GM23248 (cell line): ENCODE data around the gene CAPS2. TPM values are rescaled to one million over a fixed set of nuclear protein-coding genes. Genes with fewer than 3 reads are reported as not detected.

ENCODE experiments used
- DNase-seq: peaks from one replicate; pipeline ENCODE4 v3.0.0-alpha.2; 2015
- H2AFZ ChIP-seq: fragments of 200-600 bp; sonication (generic); 2 replicates; pipeline ENCODE4 v1.6.1; 2016; ENCODE audit warnings: antibody characterized with exemption
- H3F3A ChIP-seq: fragments of 200-600 bp; sonication (generic); 2 replicates; pipeline ENCODE4 v1.6.1; 2016; ENCODE audit warnings: mild to moderate bottlenecking, antibody characterized with exemption, mixed run types; ENCODE audit not compliant: insufficient read depth
- H3K27ac ChIP-seq: fragments of 200-600 bp; sonication (generic); 2 replicates; pipeline ENCODE4 v1.5.1; 2016; ENCODE audit warnings: mild to moderate bottlenecking
- H3K27me3 ChIP-seq: fragments of 200-600 bp; sonication (generic); replicated peaks from 2 replicates; pipeline ENCODE4 v1.6.1; 2016; ENCODE audit warnings: mild to moderate bottlenecking; ENCODE audit not compliant: insufficient read depth
- H3K36me3 ChIP-seq: fragments of 200-600 bp; sonication (generic); 2 replicates; pipeline ENCODE4 v1.6.1; 2016; ENCODE audit warnings: low read depth, mild to moderate bottlenecking
- H3K4me1 ChIP-seq: fragments of 200-600 bp; sonication (generic); 2 replicates; pipeline ENCODE4 v1.6.1; 2016; ENCODE audit warnings: mild to moderate bottlenecking; ENCODE audit not compliant: insufficient read depth
- H3K4me2 ChIP-seq: fragments of 200-600 bp; sonication (generic); one replicate; pipeline ENCODE4 v1.6.1; 2016; ENCODE audit warnings: mild to moderate bottlenecking; ENCODE audit not compliant: unreplicated experiment
- H3K4me3 ChIP-seq: fragments of 200-600 bp; sonication (generic); 2 replicates; pipeline ENCODE4 v1.5.1; 2016; ENCODE audit warnings: mild to moderate bottlenecking
- H3K79me2 ChIP-seq: fragments of 200-600 bp; sonication (generic); 2 replicates; pipeline ENCODE4 v1.6.1; 2016; ENCODE audit warnings: mild to moderate bottlenecking; ENCODE audit not compliant: insufficient read depth
- H3K9ac ChIP-seq: fragments of 200-600 bp; sonication (generic); 2 replicates; pipeline ENCODE4 v1.6.1; 2016; ENCODE audit warnings: mild to moderate bottlenecking
- H3K9me2 ChIP-seq: fragments of 200-600 bp; sonication (generic); 2 replicates; pipeline ENCODE4 v1.6.1; 2016; ENCODE audit warnings: mixed run types, mild to moderate bottlenecking, moderate library complexity; ENCODE audit not compliant: insufficient read depth
- H3K9me3 ChIP-seq: fragments of 200-600 bp; sonication (generic); one replicate; pipeline ENCODE4 v1.6.1; 2017; ENCODE audit warnings: low read depth
- H4K20me1 ChIP-seq: fragments of 200-600 bp; sonication (generic); 2 replicates; pipeline ENCODE4 v1.6.0; 2016; ENCODE audit not compliant: insufficient read depth
- EZH2 ChIP-seq: fragments of 200-600 bp; sonication (generic); IDR thresholded peaks from 2 replicates; pipeline ENCODE4 v1.6.1; 2018; ENCODE audit warnings: antibody characterized with exemption, mild to moderate bottlenecking; ENCODE audit not compliant: insufficient read depth, poor library complexity, severe bottlenecking
- EZH2phosphoT487 ChIP-seq: fragments of 200-600 bp; sonication (generic); IDR thresholded peaks from 2 replicates; pipeline ENCODE4 v1.6.1; 2018; ENCODE audit warnings: antibody characterized with exemption, moderate library complexity, mild to moderate bottlenecking, low read depth; ENCODE audit not compliant: insufficient read depth
- WGBS, 2 experiments: methylation state at CpG; one replicate each; pipeline ENCODE4 v1.1.6; 2015 to 2017; ENCODE audit warnings: low lambda C conversion rate in 2 of 2, low coverage in 1 of 2; ENCODE audit errors: missing lambda C conversion rate in 2 of 2; 5-methylcytosine and 5-hydroxymethylcytosine counted together
- in situ Hi-C: fragments of 300-500 bp; cut with MboI; formaldehyde crosslinking; loops from 2 replicates; pipeline ENCODE4 v1.15.0; 2020
- polyA plus RNA-seq: library from polyadenylated mRNA; unstranded; fragments of >200 nt; fragmentation: Nextera tagmentation; extraction: Ambion mirVana; gene quantifications from 2 replicates; pipeline ENCODE4 v1.2.1, GENCODE V29; 2016
- total RNA-seq: library from RNA; depleted of rRNA; stranded (reverse); fragments of >200 nt; shearing (Covaris generic); gene quantifications from 2 replicates; pipeline ENCODE4 v1.2.3, GENCODE V29; 2014

Gene CAPS2
- total and polyA plus RNA-seq, 2 experiments from 2014 or later: 1.5 to 4.4 TPM

DNA sequence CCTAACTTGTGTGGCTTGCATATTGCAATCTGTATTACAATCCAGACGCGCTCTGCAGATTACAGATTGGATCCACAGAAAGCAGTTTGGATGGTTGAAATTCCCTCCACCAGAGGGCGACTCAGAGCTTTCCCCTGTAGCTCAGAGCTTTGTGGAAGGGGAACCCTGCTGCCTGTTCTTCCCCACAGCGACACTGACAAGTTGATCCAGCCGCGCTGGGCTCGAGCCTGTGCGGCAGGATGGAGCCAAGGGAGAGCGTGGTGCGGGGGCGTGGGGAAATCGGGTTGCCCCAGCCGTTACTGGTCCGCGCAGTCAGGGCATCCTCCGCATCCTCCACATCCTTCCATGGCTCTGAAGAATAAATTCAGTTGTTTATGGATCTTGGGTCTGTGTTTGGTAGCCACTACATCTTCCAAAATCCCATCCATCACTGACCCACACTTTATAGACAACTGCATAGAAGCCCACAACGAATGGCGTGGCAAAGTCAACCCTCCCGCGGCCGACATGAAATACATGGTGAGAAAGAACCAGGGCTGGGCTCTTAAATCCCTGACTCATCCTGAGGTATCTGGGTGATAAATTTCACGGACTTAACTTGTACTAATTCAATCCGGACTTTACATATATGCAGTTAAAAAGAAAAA lies 4.4 kb upstream of the CAPS2 start, which contains the start of gene GLIPR1L1:
Gene GLIPR1L1, plus strand, starts transcription at position 287 of the 647 bp plus-strand sequence. Its CDS starts 59 bp downstream, at position 346.
- peak within 1 kb of the TSS; percentile 87 for H3K4me2 ChIP-seq
- H3K36me3 ChIP-seq: no peaks in the 10 kb centered on the region
- peak; percentile 86 for DNase-seq
- H3K27ac ChIP-seq: peak within 1 kb of the TSS; percentile 46
- TF ChIP-seq EZH2phosphoT487 (no peak), EZH2 (no peak)
- no peaks in the 10 kb centered on the region for H3K9me2 ChIP-seq
- H3K27me3 ChIP-seq: no peaks in the 10 kb centered on the region
- H2AFZ ChIP-seq: peak within 1 kb of the TSS; percentile 92
- H3K4me3 ChIP-seq: peak within 1 kb of the TSS; percentile 82
- peak within 1 kb of the TSS; percentile 66 for H3K9ac ChIP-seq
- in situ Hi-C loops: loop anchor here (5.0 kb wide), 1 partner anchor 153 kb away; no protein-coding TSS in a partner anchor
- H3K79me2 ChIP-seq: no peaks in the 10 kb centered on the region
- H3F3A ChIP-seq: 0 out of 2 replicates have a peak, but pooled peaks cover 7% of the 10 kb centered on the region
- no peaks in the 10 kb centered on the region for H3K9me3 ChIP-seq
- whole genome bisulfite sequencing, 2 experiments: 11 to 17% methylated on average over 23 of the region's 23 CpGs
- peaks cover 4% of the 10 kb centered on the region; the same call in 1 of the 2 replicates for H3K4me1 ChIP-seq
- H4K20me1 ChIP-seq: no peaks in the 10 kb centered on the region

DNA sequence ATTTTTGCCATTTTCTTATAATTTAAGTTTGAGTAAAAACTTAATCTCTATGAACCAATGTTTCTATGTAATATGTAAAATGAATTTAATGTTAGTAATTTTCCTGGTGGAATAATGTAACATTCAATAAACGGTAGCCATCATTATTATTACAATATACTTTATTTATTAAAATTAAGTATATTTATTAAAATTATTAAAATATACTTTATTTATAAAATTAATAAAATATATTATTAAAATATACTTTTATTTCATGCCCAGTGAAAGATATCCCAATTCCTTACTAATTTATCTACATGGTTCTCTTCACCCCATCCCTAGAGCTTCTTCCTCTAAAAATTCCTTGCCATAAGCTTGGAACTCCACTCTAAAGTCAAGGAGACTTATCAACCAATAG lies 2.5 kb downstream of the CAPS2 start:
- no peaks in the 10 kb centered on the region for H3K27me3 ChIP-seq
- H3K9me3 ChIP-seq: no peaks in the 10 kb centered on the region
- H3K9ac ChIP-seq: no peak overlapping the region
- no peak for DNase-seq
- H4K20me1 ChIP-seq: no peaks in the 10 kb centered on the region
- no peaks in the 10 kb centered on the region for H3F3A ChIP-seq
- H3K4me3 ChIP-seq: no peak overlapping the region
- H3K4me2 ChIP-seq: no peak overlapping the region
- no peak overlapping the region for H3K27ac ChIP-seq
- H3K9me2 ChIP-seq: no peaks in the 10 kb centered on the region
- no peak for TF ChIP-seq EZH2
- TF ChIP-seq EZH2phosphoT487: no peak
- 90 to 97% methylated on average over 1 of the region's 1 CpG for WGBS, 2 experiments
- in situ Hi-C loops: no loop called here
- no peaks in the 10 kb centered on the region for H3K79me2 ChIP-seq
- H3K36me3 ChIP-seq: no peaks in the 10 kb centered on the region
- H2AFZ ChIP-seq: no peak overlapping the region
- peaks cover 3% of the 10 kb centered on the region for H3K4me1 ChIP-seq

DNA sequence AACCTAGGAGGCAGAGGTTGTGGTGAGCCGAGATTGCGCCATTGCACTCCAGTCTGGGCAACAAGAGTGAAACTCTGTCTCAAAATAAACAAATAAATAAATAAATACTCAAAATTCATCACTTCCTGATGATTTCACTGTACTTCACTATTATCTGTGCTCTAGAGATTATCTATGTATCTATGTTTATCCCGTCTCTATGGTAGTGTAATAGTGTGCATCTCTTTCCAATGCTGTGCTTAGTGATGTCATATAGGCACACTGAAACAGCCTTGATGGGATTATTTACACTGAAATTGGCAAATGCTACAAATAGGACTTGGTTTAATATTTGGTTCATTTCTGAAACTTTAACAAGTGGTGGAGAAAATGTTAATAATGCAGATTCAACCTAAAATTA lies 6.5 kb downstream of the CAPS2 start:
- H3K36me3 ChIP-seq: no peaks in the 10 kb centered on the region
- H2AFZ ChIP-seq: no peak overlapping the region
- H3K27ac ChIP-seq: no peak overlapping the region
- WGBS, 2 experiments: 97 to 100% methylated on average over 3 of the region's 3 CpGs
- TF ChIP-seq EZH2: no peak
- TF ChIP-seq EZH2phosphoT487: no peak
- no peaks in the 10 kb centered on the region for H3K79me2 ChIP-seq
- H3K4me1 ChIP-seq: peaks cover 10% of the 10 kb centered on the region
- peak; percentile 11 for DNase-seq
- in situ Hi-C loops: no loop called here
- no peaks in the 10 kb centered on the region for H3F3A ChIP-seq
- H3K4me3 ChIP-seq: no peak overlapping the region
- H3K9ac ChIP-seq: no peak overlapping the region
- no peaks in the 10 kb centered on the region for H3K27me3 ChIP-seq
- H4K20me1 ChIP-seq: no peaks in the 10 kb centered on the region
- H3K9me3 ChIP-seq: no peaks in the 10 kb centered on the region
- H3K4me2 ChIP-seq: no peak overlapping the region
- H3K9me2 ChIP-seq: no peaks in the 10 kb centered on the region

GRCh38 chr12:75322464-75322863 lies 7.7 kb downstream of the CAPS2 start:
- H3K27ac ChIP-seq: peak overlapping the region; percentile 50
- WGBS, 2 experiments: 1 to 3% methylated on average over 1 of the region's 1 CpG
- peak; percentile 80 for DNase-seq

More at GRCh38 chr12:75322464-75322863, 7.7 kb downstream of the CAPS2 start:
- no peaks in the 10 kb centered on the region for H4K20me1 ChIP-seq
- no peaks in the 10 kb centered on the region for H3K27me3 ChIP-seq
- no peaks in the 10 kb centered on the region for H3K9me2 ChIP-seq
- H3K9ac ChIP-seq: no peak overlapping the region
- peak overlapping the region; percentile 40 for H3K4me3 ChIP-seq
- peaks cover 10% of the 10 kb centered on the region for H3K4me1 ChIP-seq
- no peaks in the 10 kb centered on the region for H3K36me3 ChIP-seq
- no peaks in the 10 kb centered on the region for H3K79me2 ChIP-seq
- TF ChIP-seq EZH2phosphoT487: no peak
- no peak for TF ChIP-seq EZH2
- no peaks in the 10 kb centered on the region for H3K9me3 ChIP-seq
- no peaks in the 10 kb centered on the region for H3F3A ChIP-seq
- H2AFZ ChIP-seq: peak overlapping the region; percentile 68
- H3K4me2 ChIP-seq: peak overlapping the region; percentile 33
- in situ Hi-C loops: no loop called here
